Sigmoid colon (tissue), 7 donors: ENCODE results near the gene CSNK1D. TPM values are rescaled to one million over a fixed set of nuclear protein-coding genes. Genes with fewer than 3 reads are reported as not detected.
A peak's percentile ranks its signal among the peaks of the same experiment; 100 is the strongest.

Experiments
- DNase-seq: peaks from one replicate; pipeline ENCODE4 v3.0.0-alpha.2; 2019
- H3K27ac ChIP-seq, 4 donors: fragments of 200-600 bp; sonication (generic); one replicate each; pipeline ENCODE4 v1.5.1; 2016 to 2019; ENCODE audit warnings: mild to moderate bottlenecking in 1 of 4
- H3K27me3 ChIP-seq, 3 donors: fragments of 200-600 bp; sonication (generic); one replicate each; pipeline ENCODE4 v1.5.1; 2019; ENCODE audit warnings: mild to moderate bottlenecking in 1 of 3
- H3K36me3 ChIP-seq, 4 donors: fragments of 200-600 bp; sonication (generic); one replicate each; pipeline ENCODE4 v1.5.1; 2016 to 2019
- H3K4me1 ChIP-seq, 4 donors: fragments of 200-600 bp; sonication (generic); one replicate each; pipeline ENCODE4 v1.5.1; 2017 to 2019
- H3K4me3 ChIP-seq, 4 donors: fragments of 200-600 bp; sonication (generic); one replicate each; pipeline ENCODE4 v1.5.1; 2017 to 2019; ENCODE audit warnings: mild to moderate bottlenecking in 2 of 4, moderate library complexity in 1 of 4
- H3K9me3 ChIP-seq, 4 donors: fragments of 200-600 bp in 3 of 4; sonication (generic) in 3 of 4; one replicate each; pipeline versions ENCODE4 v1.5.1 to v1.6.1; 2013 to 2019
- CTCF ChIP-seq, 4 experiments: fragments of 450-650 bp in 3 of 4; fragments of 200-600 bp in 1 of 4; IDR thresholded peaks; one replicate each; pipeline ENCODE4 v1.5.1; 2016 to 2019; ENCODE audit warnings: antibody characterized with exemption in 4 of 4, mild to moderate bottlenecking in 3 of 4, moderate library complexity in 2 of 4
- EP300 ChIP-seq, 4 donors: sonication (generic); formaldehyde crosslinking; IDR thresholded peaks; one replicate each; pipeline ENCODE4 v1.6.1; 2017; ENCODE audit warnings: antibody characterized with exemption in 4 of 4
- POLR2A ChIP-seq, 2 donors: fragments of 450-650 bp; IDR thresholded peaks; one replicate each; pipeline ENCODE4 v1.6.1; 2016; ENCODE audit warnings: antibody characterized with exemption in 2 of 2, mild to moderate bottlenecking in 2 of 2, moderate library complexity in 2 of 2
- POLR2AphosphoS5 ChIP-seq, 4 donors: sonication (generic); formaldehyde crosslinking; IDR thresholded peaks; one replicate each; pipeline ENCODE4 v1.6.1; 2017; ENCODE audit warnings: antibody characterized with exemption in 4 of 4
- WGBS, 2 donors: extraction: QIAGEN DNeasy Blood & Tissue Kit; methylation state at CpG; one replicate each; pipeline ENCODE4 v1.1.7; 2013; 5-methylcytosine and 5-hydroxymethylcytosine counted together
- intact Hi-C: fragments of 100-400 bp; cut with DNase I; formaldehyde crosslinking; loops from one replicate; pipeline ENCODE4 v1.15.1; 2023
- polyA plus RNA-seq, 3 donors: library from polyadenylated mRNA; stranded (reverse); fragments of 200-250 nt; gene quantifications; one replicate each; pipeline ENCODE4 v1.2.3, GENCODE V29; 2013
- total RNA-seq, 4 donors: library from RNA; depleted of rRNA; stranded (reverse); fragments of >200 nt; gene quantifications; one replicate each; pipeline ENCODE4 v1.1.0, GENCODE V29; 2016
- donor health status: healthy with polysubstance abuse.
- donor health status: Bipolar disorder and iron deficiency.
- donor health status: healthy.

Gene CSNK1D
- total and polyA plus RNA-seq, 7 donors = 45.1 to 142 (median 55.9) TPM

DNA sequence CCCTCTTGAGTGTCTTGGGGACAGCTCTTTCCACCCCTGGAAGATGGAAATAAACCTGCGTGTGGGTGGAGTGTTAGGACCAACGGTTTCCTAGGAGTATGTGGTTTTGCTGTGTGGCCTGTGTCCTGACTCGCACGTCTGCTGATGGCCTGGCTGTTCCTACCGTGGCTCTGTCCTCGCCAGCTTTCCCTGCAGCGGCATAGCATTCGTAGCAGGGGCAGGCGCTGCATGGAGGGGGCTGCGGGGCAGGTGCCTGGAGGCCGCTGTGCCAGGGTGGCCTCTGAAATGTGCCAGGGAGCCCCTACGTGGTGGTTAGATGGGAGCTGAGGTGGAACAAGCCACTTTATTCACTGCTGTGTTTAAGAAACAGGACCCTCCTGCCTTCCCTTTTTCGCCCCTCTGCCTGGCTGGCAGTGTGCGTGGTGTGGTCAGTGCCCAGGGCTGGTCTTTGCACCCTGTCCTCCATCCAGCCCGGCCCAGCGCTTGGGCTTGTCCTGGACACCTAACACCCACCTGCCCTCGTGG lies 34.0 kb downstream of the CSNK1D start:
- H3K27me3 ChIP-seq = no peaks in the 10 kb centered on the region
- H3K4me1 ChIP-seq = peaks cover 0 to 99% (median 86%) of the 10 kb centered on the region in 4 donors
- no peak overlapping the region for H3K4me3 ChIP-seq
- intact Hi-C loops = no loop called here
- 77 to 81% methylated on average over 17 of the region's 17 CpGs for WGBS, 2 donors
- peaks cover 0 to 31% (median 5%) of the 10 kb centered on the region in 4 donors for H3K36me3 ChIP-seq
- peak overlapping the region; percentile 81 to 90 (median 86) for H3K27ac ChIP-seq
- no peak for DNase-seq
- TF ChIP-seq POLR2AphosphoS5 (IDR thresholded peaks at IDR 0.05) = no peak
- TF ChIP-seq CTCF (IDR thresholded peaks at IDR 0.05) = no peak
- no peak for TF ChIP-seq POLR2A (IDR thresholded peaks at IDR 0.05)
- TF ChIP-seq EP300 (IDR thresholded peaks at IDR 0.05) = no peak
- no peaks in the 10 kb centered on the region for H3K9me3 ChIP-seq

GRCh38 chr17:82238472-82239201 lies 34.9 kb downstream of the CSNK1D start:
- 9 to 34% methylated on average over 33 of the region's 33 CpGs for WGBS, 2 donors
- peak; percentile 94 for DNase-seq
- Histone ChIP-seq H3K27me3 (no peaks in the 10 kb centered on the region), H3K9me3 (no peaks in the 10 kb centered on the region), H3K36me3 (peaks cover 0 to 23% (median 3%) of the 10 kb centered on the region in 4 donors), H3K27ac (peak overlapping the region; percentile 81 to 90 (median 86)), H3K4me3 (no peak overlapping the region), H3K4me1 (peaks cover 0 to 91% (median 80%) of the 10 kb centered on the region in 4 donors)
- TF ChIP-seq POLR2AphosphoS5 (IDR thresholded peaks at IDR 0.05) (peak; percentile 26 to 72 (median 58)), EP300 (IDR thresholded peaks at IDR 0.05) (no peak), CTCF (IDR thresholded peaks at IDR 0.05) (no peak), POLR2A (IDR thresholded peaks at IDR 0.05) (peak in 1 of 2 donors; percentile 65)
- intact Hi-C loops = no loop called here

DNA sequence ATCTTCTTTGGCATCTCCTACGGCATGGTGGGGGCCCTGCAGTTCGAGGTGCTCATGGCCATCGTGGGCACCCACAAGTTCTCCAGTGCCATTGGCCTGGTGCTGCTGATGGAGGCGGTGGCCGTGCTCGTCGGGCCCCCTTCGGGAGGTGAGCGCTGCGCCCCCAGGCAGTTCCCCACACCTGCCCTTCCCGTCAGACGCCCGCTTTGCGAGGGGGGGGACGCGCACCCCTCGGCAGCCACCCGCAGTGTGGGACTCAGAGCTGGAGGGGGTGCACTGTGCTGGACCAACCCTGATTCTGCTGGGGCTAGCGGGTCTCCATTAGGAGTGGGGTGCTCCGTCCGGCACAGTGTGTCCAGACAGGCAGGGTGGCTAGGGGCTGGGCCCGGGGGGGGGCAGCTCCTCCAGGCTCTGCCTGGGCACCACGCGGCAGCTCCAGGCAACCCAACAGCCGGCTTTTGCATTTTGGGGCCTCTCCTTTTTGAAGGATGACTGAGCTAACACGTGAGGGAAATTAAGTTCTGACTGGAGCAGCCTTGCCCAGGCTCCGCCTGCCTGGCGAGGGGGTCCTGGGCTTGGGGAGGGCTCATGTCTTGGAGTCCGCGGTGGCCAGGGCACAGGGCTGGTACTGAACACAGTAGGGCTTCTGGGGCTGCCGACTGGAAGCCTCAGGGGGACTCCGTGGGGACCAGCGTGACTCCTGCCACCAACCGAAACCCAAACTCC lies 35.6 kb downstream of the CSNK1D start:
- Histone ChIP-seq H3K36me3 (peaks cover 0 to 19% (median 3%) of the 10 kb centered on the region in 4 donors), H3K27ac (peak overlapping the region; percentile 81 to 90 (median 86)), H3K9me3 (no peaks in the 10 kb centered on the region), H3K4me1 (peaks cover 0 to 84% (median 73%) of the 10 kb centered on the region in 4 donors), H3K27me3 (no peaks in the 10 kb centered on the region), H3K4me3 (no peak overlapping the region)
- TF ChIP-seq EP300 (IDR thresholded peaks at IDR 0.05) = no peak
- no peak for TF ChIP-seq POLR2A (IDR thresholded peaks at IDR 0.05)
- no peak for TF ChIP-seq CTCF (IDR thresholded peaks at IDR 0.05)
- no peak for TF ChIP-seq POLR2AphosphoS5 (IDR thresholded peaks at IDR 0.05)
- DNase-seq = peak; percentile 67
- intact Hi-C loops = loop anchor here (2.0 kb wide), 1 partner anchor 61 kb away; no protein-coding TSS in a partner anchor
- 81 to 85% methylated on average over 34 of the region's 34 CpGs for WGBS, 2 donors

GRCh38 chr17:82237083-82237745 lies 36.3 kb downstream of the CSNK1D start:
- TF ChIP-seq POLR2A (IDR thresholded peaks at IDR 0.05) = no peak
- peak in 1 of 4 donors; percentile 24 for TF ChIP-seq POLR2AphosphoS5 (IDR thresholded peaks at IDR 0.05)
- TF ChIP-seq CTCF (IDR thresholded peaks at IDR 0.05) = no peak
- TF ChIP-seq EP300 (IDR thresholded peaks at IDR 0.05) = no peak
- Histone ChIP-seq H3K36me3 (peaks cover 0 to 19% (median 3%) of the 10 kb centered on the region in 4 donors), H3K4me3 (no peak overlapping the region), H3K27ac (peak overlapping the region; percentile 62 to 90 (median 86)), H3K4me1 (peaks cover 0 to 83% (median 70%) of the 10 kb centered on the region in 4 donors), H3K27me3 (no peaks in the 10 kb centered on the region), H3K9me3 (no peaks in the 10 kb centered on the region)
- intact Hi-C loops = loop anchor here (2.0 kb wide), 1 partner anchor 62 kb away; no protein-coding TSS in a partner anchor
- WGBS, 2 donors = 94 to 95% methylated on average over 59 of the region's 59 CpGs
- DNase-seq = peak; percentile 74
